ENCODE results near the gene SNX33. TPM values are rescaled to one million over a fixed set of nuclear protein-coding genes. Genes with fewer than 3 reads are reported as not detected.

SNX33 gene
- total and polyA plus RNA-seq, 2 donors (not counting 1 experiment from before 2014, with no cell fraction given) = 0.22 to 0.59 TPM

- H3K9me3 ChIP-seq (ENCODE audit: control extremely low read depth in 1 of 3, control insufficient read depth in 2 of 3, insufficient read depth in 1 of 3, low read length in 2 of 3) = no peaks in the 10 kb centered on the region
- Mint-ChIP-seq H3K4me3 (no peak overlapping the region), H3K27me3 (no peaks in the 10 kb centered on the region), H3K27ac (peak overlapping the region; percentile 10), H3K4me1 (peaks cover 13% of the 10 kb centered on the region), H3K9me3 (ENCODE audit: insufficient read depth) (no peaks in the 10 kb centered on the region)
- peaks cover under 1 to 8% of the 10 kb centered on the region in 2 donors for H3K4me1 ChIP-seq (ENCODE audit: control insufficient read depth in 2 of 2, insufficient read depth in 2 of 2, low read length in 2 of 2)
- intact Hi-C loops (cut with micrococcal nuclease) = no loop called here
- peaks cover 0 to 30% of the 10 kb centered on the region in 2 experiments for H3K36me3 ChIP-seq (replicated peaks in 1 of 2; ENCODE audit: control extremely low read depth in 1 of 2, control insufficient read depth in 1 of 2, extremely low read depth in 1 of 2, insufficient read depth in 2 of 2, low read length in 1 of 2)
- ATAC-seq (ENCODE audit: low read depth) (no peak), DNase-seq (no peak)
- no peaks in the 10 kb centered on the region for H3K27me3 ChIP-seq (replicated peaks in 1 of 4; ENCODE audit: control extremely low read depth in 1 of 4, control insufficient read depth in 3 of 4, insufficient read depth in 4 of 4, low read length in 3 of 4)
- H3K4me3 ChIP-seq (ENCODE audit: control extremely low read depth in 1 of 5, extremely low read depth in 1 of 5, insufficient read depth in 1 of 5, low read depth in 2 of 5, low read length in 4 of 5) = no peak overlapping the region
- WGBS (ENCODE audit: insufficient coverage) = 58% methylated on average over 5 of the region's 7 CpGs
- no peak overlapping the region for H2AFZ ChIP-seq (ENCODE audit: insufficient read depth, low read depth, low read length, poor library complexity, severe bottlenecking)
- no peaks in the 10 kb centered on the region for H4K20me1 ChIP-seq (ENCODE audit: control insufficient read depth, insufficient read depth, low read length, poor library complexity, severe bottlenecking)
- H3K4me2 ChIP-seq (replicated peaks; ENCODE audit: low read depth, low read length, poor library complexity, severe bottlenecking) = no peak overlapping the region
- CTCF ChIA-PET = interaction anchor here (0.8 kb wide), 1 partner anchor 112 kb away, joined by 3 read pairs; no protein-coding TSS in a partner anchor
- POLR2A ChIA-PET = no interaction called here
- TF ChIP-seq, protein P1, sequence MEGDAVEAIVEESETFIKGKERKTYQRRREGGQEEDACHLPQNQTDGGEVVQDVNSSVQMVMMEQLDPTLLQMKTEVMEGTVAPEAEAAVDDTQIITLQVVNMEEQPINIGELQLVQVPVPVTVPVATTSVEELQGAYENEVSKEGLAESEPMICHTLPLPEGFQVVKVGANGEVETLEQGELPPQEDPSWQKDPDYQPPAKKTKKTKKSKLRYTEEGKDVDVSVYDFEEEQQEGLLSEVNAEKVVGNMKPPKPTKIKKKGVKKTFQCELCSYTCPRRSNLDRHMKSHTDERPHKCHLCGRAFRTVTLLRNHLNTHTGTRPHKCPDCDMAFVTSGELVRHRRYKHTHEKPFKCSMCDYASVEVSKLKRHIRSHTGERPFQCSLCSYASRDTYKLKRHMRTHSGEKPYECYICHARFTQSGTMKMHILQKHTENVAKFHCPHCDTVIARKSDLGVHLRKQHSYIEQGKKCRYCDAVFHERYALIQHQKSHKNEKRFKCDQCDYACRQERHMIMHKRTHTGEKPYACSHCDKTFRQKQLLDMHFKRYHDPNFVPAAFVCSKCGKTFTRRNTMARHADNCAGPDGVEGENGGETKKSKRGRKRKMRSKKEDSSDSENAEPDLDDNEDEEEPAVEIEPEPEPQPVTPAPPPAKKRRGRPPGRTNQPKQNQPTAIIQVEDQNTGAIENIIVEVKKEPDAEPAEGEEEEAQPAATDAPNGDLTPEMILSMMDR (IDR thresholded peaks at IDR 0.05) = no peak
- H3K27ac ChIP-seq (ENCODE audit: low read length in 2 of 2) = no peak overlapping the region
- H3K9ac ChIP-seq (ENCODE audit: low read length) = no peak overlapping the region
- no peaks in the 10 kb centered on the region for H3K79me2 ChIP-seq (ENCODE audit: control insufficient read depth, insufficient read depth, low read length)
Observed at GRCh38 chr15:75620841-75621391, 26.8 kb upstream of the SNX33 start.

DNA sequence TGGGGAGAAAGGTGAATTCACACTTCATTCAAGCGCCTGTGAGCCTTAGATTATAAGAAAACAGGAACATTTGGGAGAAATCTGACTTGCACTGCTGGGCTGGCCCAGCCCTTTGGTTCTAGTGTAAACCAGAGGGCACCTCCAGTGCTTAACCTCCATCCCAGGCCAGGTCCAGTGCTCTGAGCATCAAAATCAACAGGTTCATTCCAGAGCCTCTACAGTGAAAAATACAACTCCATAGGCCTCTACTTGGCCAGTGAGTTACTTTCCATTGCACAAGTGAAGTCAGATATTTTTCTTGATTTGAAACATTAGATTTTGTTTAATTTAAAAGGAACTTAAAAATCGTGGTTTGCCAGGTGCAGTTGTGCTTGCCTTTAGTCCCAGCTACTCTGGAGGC, 25.2 kb upstream of the SNX33 start:
- no peak overlapping the region for H3K9ac ChIP-seq (ENCODE audit: low read length)
- H3K4me2 ChIP-seq (replicated peaks; ENCODE audit: low read depth, low read length, poor library complexity, severe bottlenecking) = no peak overlapping the region
- POLR2A ChIA-PET = no interaction called here
- TF ChIP-seq, protein P1 (IDR thresholded peaks at IDR 0.05) = no peak
- TF ChIP-seq EZH2 (IDR thresholded peaks at IDR 0.05; ENCODE audit: borderline replicate concordance, insufficient read depth, low read depth, low read length, poor library complexity, severe bottlenecking) = no peak
- H3K4me1 ChIP-seq (ENCODE audit: control insufficient read depth in 2 of 2, insufficient read depth in 2 of 2, low read length in 2 of 2) = peaks cover 7 to 16% of the 10 kb centered on the region in 2 donors
- 80% methylated on average over 2 of the region's 2 CpGs for WGBS (ENCODE audit: insufficient coverage)
- intact Hi-C loops (cut with micrococcal nuclease) = no loop called here
- no peaks in the 10 kb centered on the region for H3K27me3 Mint-ChIP-seq
- H2AFZ ChIP-seq (ENCODE audit: insufficient read depth, low read depth, low read length, poor library complexity, severe bottlenecking) = no peak overlapping the region
- no peaks in the 10 kb centered on the region for H3K9me3 Mint-ChIP-seq (ENCODE audit: insufficient read depth)
- no peak overlapping the region for H3K27ac ChIP-seq (ENCODE audit: low read length in 2 of 2)
- H3K79me2 ChIP-seq (ENCODE audit: control insufficient read depth, insufficient read depth, low read length) = no peaks in the 10 kb centered on the region
- peaks cover 0 to 17% of the 10 kb centered on the region in 2 experiments for H3K36me3 ChIP-seq (replicated peaks in 1 of 2; ENCODE audit: control extremely low read depth in 1 of 2, control insufficient read depth in 1 of 2, extremely low read depth in 1 of 2, insufficient read depth in 2 of 2, low read length in 1 of 2)
- no peaks in the 10 kb centered on the region for H3K27me3 ChIP-seq (replicated peaks in 1 of 4; ENCODE audit: control extremely low read depth in 1 of 4, control insufficient read depth in 3 of 4, insufficient read depth in 4 of 4, low read length in 3 of 4)
- peaks cover 16% of the 10 kb centered on the region for H3K4me1 Mint-ChIP-seq
- DNase-seq (no peak), ATAC-seq (ENCODE audit: low read depth) (no peak)
- CTCF ChIA-PET = interaction anchor here (1.9 kb wide), 1 partner anchor 17 kb away, joined by 4 read pairs; no protein-coding TSS in a partner anchor
- H3K27ac Mint-ChIP-seq = no peak overlapping the region
- no peak overlapping the region for H3K4me3 Mint-ChIP-seq
- no peaks in the 10 kb centered on the region for H4K20me1 ChIP-seq (ENCODE audit: control insufficient read depth, insufficient read depth, low read length, poor library complexity, severe bottlenecking)
- no peak overlapping the region for H3K4me3 ChIP-seq (ENCODE audit: control extremely low read depth in 1 of 5, extremely low read depth in 1 of 5, insufficient read depth in 1 of 5, low read depth in 2 of 5, low read length in 4 of 5)
- H3K9me3 ChIP-seq (ENCODE audit: control extremely low read depth in 1 of 3, control insufficient read depth in 2 of 3, insufficient read depth in 1 of 3, low read length in 2 of 3) = no peaks in the 10 kb centered on the region
